Stimulated activated CD4-positive, alpha-beta T cell treated with anti-CD3 and anti-CD28 coated beads, Interleukin-15, amount 100 ng/mL, for 24 hours (primary cell): Measurements from ENCODE around the gene ARSJ.

ENCODE experiments used
- DNase-seq: peaks from one replicate; pipeline ENCODE4 v3.0.0-alpha.2; 2020

ARSJ gene

GRCh38 chr4:113982181-113982580, 2.7 kb upstream of the ARSJ start:
- no peak for DNase-seq

- DNase-seq: no peak
These were observed 2.1 kb upstream of the ARSJ start for GRCh38 chr4:113981591-113981990.

DNA sequence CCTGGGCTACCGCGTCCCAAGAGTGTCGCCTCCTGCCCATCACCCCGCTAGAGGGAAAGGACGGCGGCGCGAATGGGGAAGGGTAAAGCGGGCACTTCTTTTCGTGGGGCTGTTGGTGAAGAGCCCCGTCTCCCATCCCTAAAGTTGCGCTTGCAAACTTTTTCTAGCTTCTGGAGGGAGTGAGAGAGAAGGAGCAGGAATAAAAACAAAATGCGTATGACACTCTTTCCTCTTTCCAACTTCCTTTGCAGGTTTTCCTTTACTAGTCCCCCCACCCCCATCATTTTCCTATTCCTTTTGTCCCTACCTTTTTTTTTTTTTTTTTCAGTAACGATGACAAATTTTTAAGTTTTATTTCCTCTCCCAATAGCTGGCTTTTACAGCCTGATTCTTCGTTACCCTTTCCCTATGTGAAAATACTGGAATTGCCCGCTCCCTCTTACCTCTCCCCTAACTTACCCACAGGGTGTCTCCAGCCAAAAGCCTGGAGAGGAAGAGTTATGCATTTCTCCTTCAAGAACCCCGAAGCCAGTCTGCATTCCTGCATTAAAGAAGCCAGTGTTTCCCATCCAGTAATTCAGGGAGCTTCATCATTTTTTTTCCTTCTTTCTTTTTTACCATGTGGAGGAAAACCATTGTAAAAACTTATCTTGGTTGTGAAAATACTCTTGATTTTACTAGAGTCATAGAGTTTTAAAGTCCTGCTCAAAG, 613 bp upstream of the ARSJ start:
- no peak for DNase-seq

DNA sequence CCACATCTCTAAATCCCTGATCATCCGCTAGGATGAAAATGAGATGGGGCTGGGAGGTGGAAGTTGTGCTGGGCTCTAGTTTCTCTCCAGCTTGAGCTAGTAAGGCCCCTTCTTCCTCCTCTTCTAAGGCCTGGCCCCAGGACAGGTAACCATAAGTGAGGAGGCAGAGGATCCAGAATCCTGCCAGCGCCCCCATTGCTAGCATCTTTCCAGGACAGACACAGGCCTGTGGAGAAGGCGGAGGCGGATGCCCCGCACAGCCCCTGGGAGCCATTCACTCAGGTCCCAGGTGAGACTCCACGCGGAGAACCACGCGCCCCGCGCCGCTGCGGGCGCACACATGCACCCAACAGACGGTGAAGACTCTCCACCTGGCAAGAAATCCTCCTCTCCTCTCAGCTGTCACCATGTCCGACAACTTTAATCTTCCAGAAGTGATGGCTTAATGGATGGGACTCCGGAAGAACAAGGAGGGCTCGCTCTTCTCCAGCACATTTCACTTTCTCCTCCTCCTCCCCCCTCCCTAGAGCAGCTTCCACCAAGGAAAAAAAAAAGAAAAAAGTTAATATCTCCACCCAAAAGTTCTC, 793 bp downstream of the ARSJ start:
- DNase-seq: no peak

- DNase-seq: no peak
These were observed 1.3 kb downstream of the ARSJ start for GRCh38 chr4:113978105-113978504.

GRCh38 chr4:113977526-113977855, 2.0 kb downstream of the ARSJ start:
- no peak for DNase-seq

DNA sequence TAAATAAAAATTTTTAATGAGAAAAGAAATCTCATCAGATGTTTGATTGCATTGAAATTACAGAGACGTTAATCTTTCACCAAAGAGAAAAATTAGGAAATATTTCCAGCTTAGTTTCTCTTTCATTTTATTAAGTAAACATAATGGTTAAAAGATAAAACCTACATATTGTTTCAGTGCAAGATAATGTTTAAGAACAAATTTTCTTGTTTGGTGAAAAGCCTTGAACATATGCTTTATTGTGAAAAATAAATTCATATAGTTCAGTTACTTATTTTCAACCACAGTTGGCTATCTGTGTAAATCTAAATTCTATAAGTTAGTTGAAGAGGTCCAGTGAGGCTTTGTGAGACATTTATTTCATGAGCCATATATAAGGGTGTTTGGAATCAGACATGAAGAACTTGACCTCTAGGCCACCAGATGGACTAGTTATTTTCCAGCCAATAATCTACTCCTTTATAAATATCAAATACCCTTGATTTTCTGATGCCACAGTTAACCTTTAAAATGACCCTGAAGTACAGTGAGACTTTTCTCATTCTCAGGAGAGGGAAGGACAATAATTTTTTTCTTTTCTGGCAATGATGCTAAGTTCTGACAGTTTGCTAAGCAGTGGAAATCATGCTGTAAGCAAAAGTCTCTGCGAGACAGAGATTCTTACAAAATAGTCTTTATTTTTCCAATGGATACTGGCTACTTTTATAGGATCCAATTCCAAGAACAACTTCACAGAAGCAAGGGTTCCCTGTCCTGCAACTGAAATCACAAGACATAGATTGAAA, 2.5 kb downstream of the ARSJ start:
- DNase-seq: no peak

GRCh38 chr4:113975578-113975977, 3.9 kb downstream of the ARSJ start:
- no peak for DNase-seq

- DNase-seq: no peak
These were observed 5.0 kb downstream of the ARSJ start for GRCh38 chr4:113974467-113974866.

DNA sequence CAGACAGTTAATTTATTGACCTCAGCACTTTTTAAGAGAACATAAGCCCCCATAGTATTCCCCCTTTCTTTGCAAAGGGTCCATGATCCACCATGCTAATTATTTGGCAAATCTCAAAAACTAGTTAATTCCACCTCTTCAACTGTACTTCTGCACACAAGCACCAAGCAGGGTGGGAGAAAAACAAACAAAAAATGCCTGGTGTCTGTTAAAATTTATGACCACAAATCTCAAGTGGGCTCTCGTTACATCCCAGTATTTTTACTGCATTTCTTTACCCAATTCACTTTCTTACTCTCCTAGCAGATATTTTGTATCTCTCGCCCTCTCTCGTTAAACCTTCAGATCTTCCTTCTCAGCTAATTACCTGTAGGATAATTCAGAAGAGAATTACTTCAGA, 6.1 kb downstream of the ARSJ start:
- no peak for DNase-seq

DNA sequence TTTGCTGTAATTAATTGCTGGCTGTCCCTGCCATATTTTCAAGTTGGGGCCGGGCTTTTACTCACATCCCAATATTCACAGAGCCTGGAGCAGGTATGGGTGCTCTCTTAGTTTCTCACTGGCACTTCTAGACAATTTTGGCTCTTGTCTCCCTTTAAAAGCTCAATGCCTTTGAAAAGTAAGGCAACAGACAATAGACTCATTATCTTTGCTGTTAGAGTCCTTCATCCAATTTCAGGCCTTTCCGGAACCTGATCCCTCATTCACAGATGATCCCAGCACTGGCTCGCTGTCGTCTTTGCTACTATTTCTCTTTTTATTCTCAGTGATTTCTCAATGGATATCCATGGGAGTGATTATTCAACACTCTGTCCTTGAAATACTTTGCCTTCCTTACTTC, 6.7 kb downstream of the ARSJ start:
- DNase-seq: no peak

- DNase-seq: no peak
These were observed 7.6 kb downstream of the ARSJ start for GRCh38 chr4:113971706-113972360.

- no peak for DNase-seq
These were observed 9.6 kb downstream of the ARSJ start for GRCh38 chr4:113969709-113970334.

- no peak for DNase-seq
These were observed 11.0 kb downstream of the ARSJ start for GRCh38 chr4:113968473-113968872.

DNA sequence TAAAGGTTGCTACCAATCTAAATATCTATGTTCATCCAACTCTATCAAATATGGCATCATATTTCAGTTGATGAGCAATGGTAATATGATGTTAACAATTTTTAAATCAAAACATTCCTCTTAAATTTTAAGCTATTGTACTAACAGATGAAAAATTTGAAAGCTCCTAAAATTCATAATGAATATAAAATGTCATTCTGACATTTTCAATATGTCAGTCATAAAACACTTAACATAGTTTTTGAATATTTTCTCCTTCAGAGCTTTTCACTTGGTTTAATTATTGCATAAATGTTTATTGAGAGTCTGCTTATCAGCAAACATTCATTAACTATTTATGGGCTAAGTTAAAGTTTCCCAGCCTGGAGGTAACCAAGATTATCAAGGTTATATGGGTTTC, 11.8 kb downstream of the ARSJ start:
- no peak for DNase-seq

GRCh38 chr4:113962719-113963265, 16.7 kb downstream of the ARSJ start:
- DNase-seq: no peak

DNA sequence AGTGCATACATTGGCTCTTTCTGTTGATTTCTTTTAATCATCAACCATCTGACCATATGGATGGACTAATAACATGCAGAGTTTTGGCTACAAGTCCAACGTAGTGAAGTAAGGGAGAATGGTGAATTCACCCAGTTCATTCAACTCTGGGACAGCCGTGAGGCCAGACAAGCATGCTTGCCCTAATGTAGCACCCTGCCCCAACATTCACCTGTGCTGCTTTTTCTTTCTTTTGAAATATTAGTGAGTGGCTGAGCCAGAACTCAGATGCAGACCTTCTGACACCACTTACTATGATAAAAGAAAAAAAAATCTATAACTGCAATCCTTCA, 17.5 kb downstream of the ARSJ start:
- DNase-seq: no peak

- no peak for DNase-seq
These were observed 18.6 kb downstream of the ARSJ start for GRCh38 chr4:113960684-113961321.

- DNase-seq: no peak
These were observed 19.9 kb downstream of the ARSJ start for GRCh38 chr4:113959539-113959937.

DNA sequence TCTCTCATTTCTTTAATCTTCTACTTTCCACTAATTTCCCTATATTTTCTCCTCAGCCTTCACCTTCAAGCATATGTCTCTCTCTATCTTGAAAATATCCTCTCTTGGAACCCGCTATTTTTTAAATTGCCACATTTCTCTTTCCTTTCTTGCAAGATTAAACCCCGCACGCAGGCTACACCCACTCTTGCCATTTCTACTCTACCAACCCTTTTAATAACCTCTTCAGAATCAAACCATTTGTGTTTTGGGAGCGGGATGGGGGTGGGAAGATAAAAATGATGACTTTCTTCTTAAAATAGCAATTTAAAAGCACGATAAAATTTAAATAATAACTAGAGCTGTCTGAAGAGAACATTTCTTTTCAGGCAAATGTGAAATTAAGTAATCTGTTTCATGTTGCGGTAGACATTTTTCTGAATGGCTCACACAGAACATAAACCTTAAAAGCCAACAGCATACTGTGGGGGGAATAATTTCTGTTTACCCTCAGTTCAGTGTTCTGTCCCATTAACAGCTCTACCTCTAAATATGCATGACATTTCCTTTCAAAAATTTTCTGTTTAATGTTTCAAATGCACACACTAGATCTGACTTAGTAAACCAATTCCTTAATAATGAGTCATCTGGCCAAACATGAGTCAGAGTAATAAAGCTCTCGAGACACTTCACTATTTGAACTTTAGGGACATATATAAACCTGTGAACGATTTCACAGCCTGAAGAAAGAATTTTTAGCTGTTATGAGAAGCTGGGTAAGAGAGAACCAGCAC, 20.5 kb downstream of the ARSJ start:
- DNase-seq: no peak

DNA sequence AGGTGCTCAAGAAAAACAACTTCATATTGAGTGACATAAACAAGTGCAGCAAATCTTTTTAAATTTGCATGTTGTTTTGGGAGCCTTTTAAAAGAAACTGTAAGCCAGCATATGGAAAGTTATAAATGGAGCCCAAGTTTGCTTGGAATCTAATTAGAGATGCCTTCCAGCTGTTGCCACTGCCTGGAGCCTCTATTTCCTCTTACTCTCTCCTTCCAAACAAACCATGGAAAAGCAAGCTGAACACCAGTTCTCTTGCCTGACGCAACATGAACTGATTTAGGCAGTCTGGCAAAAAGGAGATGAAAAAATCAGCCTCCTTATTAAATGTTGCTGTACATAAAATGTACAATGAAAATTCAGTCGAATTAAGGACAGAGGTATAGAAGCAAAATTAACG, 21.5 kb downstream of the ARSJ start:
- DNase-seq: no peak

GRCh38 chr4:113955948-113956347, 23.5 kb downstream of the ARSJ start:
- DNase-seq: no peak
